GM12878 (cell line): Measurements from ENCODE around the gene PPIA. TPM values are rescaled to one million over a fixed set of nuclear protein-coding genes. Genes with fewer than 3 reads are reported as not detected.

Experiments used
- ATAC-seq: fragments of 200-7000 bp; cut with Tn5 transposase; 3 replicates; pipeline ENCODE4 v1.9.1; 2020; ENCODE audit warnings: mild to moderate bottlenecking, moderate library complexity
- BruUV-seq: library from RNA; stranded (reverse); fragments of 400-500 nt; replicated peaks from 2 replicates; lab custom pipeline; 2021; lab: Mats Ljungman, UMichigan
- CTCF ChIA-PET: fragments of 300-600 bp; sonication (Branson Sonifier 250); formaldehyde crosslinking; extraction: SDS; loops from one replicate; lab custom pipeline; 2021; ENCODE audit warnings: inconsistent platforms; lab: Yijun Ruan, JAX
- POLR2A ChIA-PET: fragments of 350-600 bp; formaldehyde crosslinking; extraction: SDS; loops from one replicate; lab custom pipeline; 2021; ENCODE audit warnings: inconsistent platforms; lab: Charles Lee
- RAD21 ChIA-PET: fragments of 300-600 bp; sonication (Branson Sonifier 250); formaldehyde crosslinking; loops from one replicate; lab custom pipeline; 2023; ENCODE audit warnings: antibody characterized with exemption; ENCODE audit not compliant: unreplicated experiment; lab: Charles Lee
- SMC1A ChIA-PET: fragments of 300-600 bp; sonication (Branson Sonifier 250); formaldehyde crosslinking; loops from one replicate; lab custom pipeline; 2023; ENCODE audit not compliant: unreplicated experiment, uncharacterized antibody; lab: Charles Lee
- DNase-seq: peaks from one replicate; pipeline ENCODE4 v3.0.0-alpha.2; 2011; ENCODE audit warnings: low read depth, low spot score
- FAIRE-seq: peaks from 3 replicates; lab custom pipeline; 2011; peaks lifted over from hg19 to GRCh38; lab: Jason Lieb, UNC
- H2AFZ ChIP-seq: 2 replicates; pipeline ENCODE4 v1.6.0; 2011; ENCODE audit warnings: low read depth, low read length, control low read depth; ENCODE audit not compliant: control insufficient read depth
- H3K27ac ChIP-seq: 2 replicates; pipeline ENCODE4 v1.5.1; 2011; ENCODE audit warnings: control low read depth; ENCODE audit not compliant: control insufficient read depth, insufficient read depth
- H3K27me3 ChIP-seq, 2 experiments: replicated peaks in 1 of 2; 2 replicates each; pipeline versions ENCODE4 v1.6.0 to v1.6.1; 2011; ENCODE audit warnings: low read length in 1 of 2; ENCODE audit not compliant: control insufficient read depth in 2 of 2, insufficient read depth in 2 of 2
- H3K36me3 ChIP-seq, 2 experiments: 2 replicates each; pipeline ENCODE4 v1.5.1; 2011; ENCODE audit warnings: low read length in 1 of 2; ENCODE audit not compliant: control insufficient read depth in 2 of 2, insufficient read depth in 2 of 2
- H3K4me1 ChIP-seq: 2 replicates; pipeline ENCODE4 v1.6.1; 2011; ENCODE audit warnings: mild to moderate bottlenecking, low read length, moderate library complexity, mixed read lengths; ENCODE audit not compliant: control insufficient read depth, insufficient read depth
- H3K4me2 ChIP-seq: 2 replicates; pipeline ENCODE4 v1.6.0; 2011; ENCODE audit warnings: control low read depth; ENCODE audit not compliant: control insufficient read depth, insufficient read depth
- H3K4me3 ChIP-seq: fragments of 200-600 bp; sonication (generic); 2 replicates; pipeline ENCODE4 v1.5.1; 2016
- H3K79me2 ChIP-seq: 2 replicates; pipeline ENCODE4 v1.6.0; 2011; ENCODE audit warnings: low read length; ENCODE audit not compliant: control insufficient read depth, insufficient read depth
- H3K9ac ChIP-seq: 2 replicates; pipeline ENCODE4 v1.8.0; 2011; ENCODE audit warnings: low read length, control low read depth, mixed read lengths; ENCODE audit not compliant: control insufficient read depth, insufficient read depth
- H3K9me3 ChIP-seq: replicated peaks from 3 replicates; pipeline ENCODE4 v1.5.1; 2011; ENCODE audit warnings: mild to moderate bottlenecking, low read length; ENCODE audit not compliant: control insufficient read depth, insufficient read depth
- H4K20me1 ChIP-seq: 2 replicates; pipeline ENCODE4 v1.6.0; 2011; ENCODE audit not compliant: control insufficient read depth, insufficient read depth
- ASH2L ChIP-seq: fragments of 300-600, 200-600 bp; sonication (generic); IDR thresholded peaks from 2 replicates; pipeline ENCODE4 v1.6.1; 2017; ENCODE audit warnings: low read depth, mild to moderate bottlenecking, borderline replicate concordance
- BACH1 ChIP-seq: fragments of 450-650 bp; IDR thresholded peaks from 2 replicates; pipeline ENCODE4 v1.6.1; 2017; ENCODE audit warnings: mild to moderate bottlenecking, borderline replicate concordance
- BCL11A ChIP-seq: IDR thresholded peaks from 2 replicates; pipeline ENCODE4 v1.6.1; 2011; ENCODE audit warnings: low read depth, low read length
- FOXK2 ChIP-seq: fragments of 450-650 bp; IDR thresholded peaks from 2 replicates; pipeline ENCODE4 v1.6.1; 2017; ENCODE audit warnings: mild to moderate bottlenecking, moderate library complexity
- GABPA ChIP-seq: IDR thresholded peaks from 2 replicates; pipeline ENCODE4 v1.6.1; 2014; ENCODE audit warnings: antibody characterized with exemption, low read depth, mild to moderate bottlenecking, inconsistent platforms
- HDAC6 ChIP-seq: fragments of 200-600 bp; sonication (generic); IDR thresholded peaks from one replicate; pipeline ENCODE4 v1.8.0; 2017; ENCODE audit warnings: antibody characterized with exemption; ENCODE audit not compliant: unreplicated experiment
- JUND ChIP-seq: IDR thresholded peaks from 2 replicates; pipeline ENCODE4 v1.6.1; 2012; ENCODE audit warnings: low read depth, mild to moderate bottlenecking, low read length, improper control_type of control experiment, moderate library complexity
- PAX8 ChIP-seq: fragments of 450-650 bp; IDR thresholded peaks from 2 replicates; pipeline ENCODE4 v1.6.1; 2017; ENCODE audit warnings: mild to moderate bottlenecking, moderate library complexity
- POLR2AphosphoS2 ChIP-seq: IDR thresholded peaks from 2 replicates; pipeline ENCODE4 v1.6.1; 2011; ENCODE audit warnings: low read depth, mild to moderate bottlenecking, low read length, improper control_type of control experiment, moderate library complexity
- POLR2AphosphoS5 ChIP-seq: IDR thresholded peaks from 2 replicates; pipeline ENCODE4 v1.6.1; 2011; ENCODE audit warnings: mild to moderate bottlenecking, low read length, inconsistent platforms
- RAD21 ChIP-seq: IDR thresholded peaks from 2 replicates; pipeline ENCODE4 v1.6.1; 2011; ENCODE audit warnings: mild to moderate bottlenecking, low read depth, low read length, moderate library complexity; ENCODE audit not compliant: insufficient read depth
- RB1 ChIP-seq: fragments of 450-650 bp; formaldehyde crosslinking; IDR thresholded peaks from 2 replicates; pipeline ENCODE4 v1.6.1; 2017; ENCODE audit warnings: mild to moderate bottlenecking, borderline replicate concordance
- ZBTB4 ChIP-seq: fragments of 450-650 bp; formaldehyde crosslinking; IDR thresholded peaks from 2 replicates; pipeline ENCODE4 v1.4.0; 2022; ENCODE audit warnings: mild to moderate bottlenecking, moderate library complexity
- WGBS: methylation state at CpG from one replicate; pipeline ENCODE4 v1.1.6; 2016; ENCODE audit warnings: low lambda C conversion rate; ENCODE audit not compliant: insufficient replicate concordance, insufficient coverage; ENCODE audit errors: missing lambda C conversion rate; 5-methylcytosine and 5-hydroxymethylcytosine counted together
- in situ Hi-C: fragments of 300-500 bp; cut with MboI; formaldehyde crosslinking; loops from 9 replicates; pipeline ENCODE4 v1.14.3; 2018; ENCODE audit warnings: mixed read lengths
- intact Hi-C: fragments of 100-400 bp; cut with micrococcal nuclease; formaldehyde crosslinking; loops from one replicate; pipeline ENCODE4 v1.14.2; 2022; ENCODE audit not compliant: unreplicated experiment
- polyA plus RNA-seq, 11 experiments: library from polyadenylated mRNA; depleted of rRNA in 4 of 11; unstranded in 6 of 11; stranded (reverse) in 5 of 11; fragments of >200 nt; fragmentation: Nextera tagmentation in 4 of 11; fragmentation: Illumina TruSeq in 1 of 11; extraction: Ambion mirVana in 4 of 11; extraction: Trizol in 1 of 11; gene quantifications; 1 replicate in 1 of 11; 2 replicates in 10 of 11; pipeline versions ENCODE4 v1.2.1 to v1.2.3, GENCODE V29; 2011 to 2016; ENCODE audit warnings: inconsistent platforms in 2 of 11, missing spikeins in 2 of 11, low read depth in 1 of 11
- total RNA-seq, 4 experiments: library from RNA; depleted of rRNA in 3 of 4; stranded (reverse); fragments of >200 nt in 3 of 4; fragmentation: Illumina TruSeq in 1 of 4; extraction: Trizol in 1 of 4; gene quantifications; 2 replicates each; pipeline versions ENCODE4 v1.2.1 to v1.2.3, GENCODE V29; 2013 to 2021
- TF ChIP-seq, protein P1 (sequence below): fragments of 450-650 bp; IDR thresholded peaks from 2 replicates; pipeline ENCODE4 v1.6.1; 2016; ENCODE audit warnings: mild to moderate bottlenecking

Gene PPIA
- total and polyA plus RNA-seq, 10 of the 15 experiments (the other 5 are each of a cell fraction or from before 2014, with no cell fraction given) = 2,712 to 7,982 (median 5,027) TPM

DNA sequence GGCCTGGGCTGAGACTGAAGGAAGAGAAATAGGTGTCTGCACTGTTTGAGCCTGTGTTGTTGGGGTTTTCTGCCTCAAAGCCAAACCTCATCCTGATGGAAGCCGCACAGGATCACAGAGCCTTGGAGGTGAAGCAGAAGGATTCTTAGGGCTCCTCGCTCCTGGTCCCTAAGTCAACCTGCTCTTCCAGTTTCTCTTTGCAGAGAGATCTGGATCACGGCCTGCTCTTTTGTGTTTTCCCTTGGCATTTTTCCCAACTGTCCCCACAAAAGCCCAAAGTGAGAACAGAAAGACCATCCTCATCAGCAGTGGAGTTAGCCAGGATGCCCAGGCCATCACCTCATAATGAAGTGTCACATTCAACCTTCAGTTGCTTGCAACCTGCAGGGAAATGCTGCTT is 20.3 kb upstream of the PPIA start:
- intact Hi-C loops = no loop called here
- Histone ChIP-seq H3K4me1 (no peaks in the 10 kb centered on the region), H3K36me3 (no peaks in the 10 kb centered on the region), H3K4me2 (no peak overlapping the region), H2AFZ (no peak overlapping the region), H3K79me2 (no peaks in the 10 kb centered on the region), H4K20me1 (no peaks in the 10 kb centered on the region), H3K9ac (no peak overlapping the region), H3K27me3 (no peaks in the 10 kb centered on the region), H3K9me3 (no peaks in the 10 kb centered on the region; the same call in 2 of the 3 replicates), H3K4me3 (no peak overlapping the region), H3K27ac (no peak overlapping the region)
- no peak for TF ChIP-seq BACH1
- TF ChIP-seq RAD21 = no peak
- no peak for DNase-seq
- BruUV-seq = no TSS peak
- ChIA-PET CTCF (no interaction called here), SMC1A (no interaction called here), POLR2A (no interaction called here), RAD21 (no interaction called here)
- 74% methylated on average over 3 of the region's 3 CpGs for WGBS
- ATAC-seq = no peak
- in situ Hi-C loops = no loop called here
- FAIRE-seq = no peak

DNA sequence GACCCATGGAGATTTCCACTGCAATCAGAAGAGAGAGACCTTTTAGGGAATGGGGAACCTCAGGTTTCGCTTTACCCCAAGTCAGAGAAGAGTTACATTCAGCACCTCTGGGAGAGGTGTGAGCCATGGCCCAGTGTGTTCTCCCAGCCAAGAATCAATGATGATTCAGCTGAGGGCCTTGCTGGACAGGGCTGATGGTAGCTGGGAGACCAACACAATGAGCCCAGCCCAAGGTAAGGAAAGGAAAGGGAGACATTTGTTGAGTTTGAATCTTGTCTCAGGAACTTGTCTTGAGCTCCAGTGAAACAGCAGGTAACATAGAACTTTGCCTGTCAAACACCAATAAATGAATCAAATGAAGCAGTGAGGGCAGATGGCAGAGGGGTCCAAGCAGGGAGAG is 14.0 kb upstream of the PPIA start:
- RAD21 ChIA-PET = no interaction called here
- Histone ChIP-seq H3K9ac (no peak overlapping the region), H3K27me3 (no peaks in the 10 kb centered on the region), H3K4me1 (peaks cover 4% of the 10 kb centered on the region), H3K4me3 (no peak overlapping the region), H3K27ac (no peak overlapping the region), H2AFZ (no peak overlapping the region), H3K4me2 (no peak overlapping the region), H3K36me3 (no peaks in the 10 kb centered on the region), H4K20me1 (no peaks in the 10 kb centered on the region), H3K79me2 (no peaks in the 10 kb centered on the region), H3K9me3 (peaks cover 5% of the 10 kb centered on the region; the same call in 2 of the 3 replicates)
- 100% methylated on average over 1 of the region's 1 CpG for WGBS
- ATAC-seq (no peak), DNase-seq (no peak), FAIRE-seq (no peak)
- intact Hi-C loops (no loop called here), in situ Hi-C loops (no loop called here)
- POLR2A ChIA-PET = no interaction called here
- no TSS peak for BruUV-seq
- SMC1A ChIA-PET = interaction anchor here (1.2 kb wide), 1 partner anchor 16 kb away, joined by 3 read pairs; no protein-coding TSS in a partner anchor
- CTCF ChIA-PET = no interaction called here
- no peak for TF ChIP-seq JUND
- TF ChIP-seq POLR2AphosphoS5 = no peak
- no peak for TF ChIP-seq GABPA
- TF ChIP-seq BCL11A = no peak
- no peak for TF ChIP-seq RB1
- TF ChIP-seq, protein P1, sequence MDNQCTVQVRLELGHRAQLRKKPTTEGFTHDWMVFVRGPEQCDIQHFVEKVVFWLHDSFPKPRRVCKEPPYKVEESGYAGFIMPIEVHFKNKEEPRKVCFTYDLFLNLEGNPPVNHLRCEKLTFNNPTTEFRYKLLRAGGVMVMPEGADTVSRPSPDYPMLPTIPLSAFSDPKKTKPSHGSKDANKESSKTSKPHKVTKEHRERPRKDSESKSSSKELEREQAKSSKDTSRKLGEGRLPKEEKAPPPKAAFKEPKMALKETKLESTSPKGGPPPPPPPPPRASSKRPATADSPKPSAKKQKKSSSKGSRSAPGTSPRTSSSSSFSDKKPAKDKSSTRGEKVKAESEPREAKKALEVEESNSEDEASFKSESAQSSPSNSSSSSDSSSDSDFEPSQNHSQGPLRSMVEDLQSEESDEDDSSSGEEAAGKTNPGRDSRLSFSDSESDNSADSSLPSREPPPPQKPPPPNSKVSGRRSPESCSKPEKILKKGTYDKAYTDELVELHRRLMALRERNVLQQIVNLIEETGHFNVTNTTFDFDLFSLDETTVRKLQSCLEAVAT = no peak
- TF ChIP-seq ZBTB4 = no peak
- no peak for TF ChIP-seq POLR2AphosphoS2
- no peak for TF ChIP-seq PAX8
- TF ChIP-seq FOXK2 = no peak
- TF ChIP-seq HDAC6 = no peak
- no peak for TF ChIP-seq ASH2L
